Inflammatory macrophage treated with lipopolysaccharide for 1 hour (primary cell): Measurements from ENCODE around the gene PLEKHF1.
A peak's percentile ranks its signal among the peaks of the same experiment; 100 is the strongest.

Experiments used
- DNase-seq, 2 donors: peaks; one replicate each; pipeline ENCODE4 v3.0.0-alpha.2; 2020 to 2022

PLEKHF1 gene

GRCh38 chr19:29635963-29636362 is 29.3 kb upstream of the PLEKHF1 start:
- no peak for DNase-seq

GRCh38 chr19:29636553-29637360 is 28.5 kb upstream of the PLEKHF1 start:
- no peak for DNase-seq

- DNase-seq = no peak
Measured at GRCh38 chr19:29639086-29639485, 26.2 kb upstream of the PLEKHF1 start.

GRCh38 chr19:29640231-29640630 is 25.0 kb upstream of the PLEKHF1 start:
- no peak for DNase-seq

GRCh38 chr19:29641597-29641996 is 23.7 kb upstream of the PLEKHF1 start:
- no peak for DNase-seq

GRCh38 chr19:29643361-29643935 is 21.8 kb upstream of the PLEKHF1 start:
- no peak for DNase-seq

GRCh38 chr19:29644210-29644609 is 21.1 kb upstream of the PLEKHF1 start:
- peak; percentile 49 to 55 for DNase-seq

GRCh38 chr19:29645491-29645867 is 19.8 kb upstream of the PLEKHF1 start:
- DNase-seq = no peak

- peak in 1 of 2 donors; percentile 14 for DNase-seq
Measured at GRCh38 chr19:29645911-29646310, 19.4 kb upstream of the PLEKHF1 start.

GRCh38 chr19:29650772-29651387 is 14.4 kb upstream of the PLEKHF1 start:
- DNase-seq = no peak

- DNase-seq = no peak
Measured at GRCh38 chr19:29651622-29652394, 13.5 kb upstream of the PLEKHF1 start.

GRCh38 chr19:29653398-29653797 is 11.9 kb upstream of the PLEKHF1 start:
- DNase-seq = no peak

- DNase-seq = no peak
Measured at GRCh38 chr19:29655648-29656335, 9.5 kb upstream of the PLEKHF1 start.

GRCh38 chr19:29658221-29658991 is 6.9 kb upstream of the PLEKHF1 start:
- DNase-seq = no peak

GRCh38 chr19:29660835-29661234 is 4.4 kb upstream of the PLEKHF1 start:
- no peak for DNase-seq

- no peak for DNase-seq
Measured at GRCh38 chr19:29662278-29662603, 3.0 kb upstream of the PLEKHF1 start.

GRCh38 chr19:29662604-29663404 is 2.5 kb upstream of the PLEKHF1 start:
- DNase-seq = peak in 1 of 2 donors; percentile 47

- no peak for DNase-seq
Measured at GRCh38 chr19:29663861-29664752, 1.2 kb upstream of the PLEKHF1 start.

- no peak for DNase-seq
Measured at GRCh38 chr19:29664753-29665214, 477 bp upstream of the PLEKHF1 start.
